HUES6 (cell line): ENCODE results near the gene DST.

Source experiments
- H3K27ac ChIP-seq: 2 replicates; pipeline ENCODE4 v1.7.0; 2013; ENCODE audit warnings: low read depth, mild to moderate bottlenecking, low read length, inconsistent platforms
- H3K27me3 ChIP-seq: 2 replicates; pipeline ENCODE4 v1.6.1; 2013; ENCODE audit warnings: low read length; ENCODE audit not compliant: control insufficient read depth, insufficient read depth
- H3K36me3 ChIP-seq: 2 replicates; pipeline ENCODE4 v1.6.1; 2013; ENCODE audit warnings: low read length; ENCODE audit not compliant: control insufficient read depth, insufficient read depth
- H3K4me1 ChIP-seq: 2 replicates; pipeline ENCODE4 v1.6.1; 2013; ENCODE audit warnings: low read length; ENCODE audit not compliant: control insufficient read depth, insufficient read depth
- H3K4me3 ChIP-seq: 2 replicates; pipeline ENCODE4 v1.5.1; 2013; ENCODE audit warnings: low read depth, low read length
- H3K9ac ChIP-seq: one replicate; pipeline ENCODE4 v1.6.1; 2013; ENCODE audit warnings: mild to moderate bottlenecking, low read length
- H3K9me3 ChIP-seq: 2 replicates; pipeline ENCODE4 v1.6.1; 2013; ENCODE audit warnings: low read depth, low read length; ENCODE audit not compliant: control insufficient read depth, insufficient read depth

DST gene

DNA sequence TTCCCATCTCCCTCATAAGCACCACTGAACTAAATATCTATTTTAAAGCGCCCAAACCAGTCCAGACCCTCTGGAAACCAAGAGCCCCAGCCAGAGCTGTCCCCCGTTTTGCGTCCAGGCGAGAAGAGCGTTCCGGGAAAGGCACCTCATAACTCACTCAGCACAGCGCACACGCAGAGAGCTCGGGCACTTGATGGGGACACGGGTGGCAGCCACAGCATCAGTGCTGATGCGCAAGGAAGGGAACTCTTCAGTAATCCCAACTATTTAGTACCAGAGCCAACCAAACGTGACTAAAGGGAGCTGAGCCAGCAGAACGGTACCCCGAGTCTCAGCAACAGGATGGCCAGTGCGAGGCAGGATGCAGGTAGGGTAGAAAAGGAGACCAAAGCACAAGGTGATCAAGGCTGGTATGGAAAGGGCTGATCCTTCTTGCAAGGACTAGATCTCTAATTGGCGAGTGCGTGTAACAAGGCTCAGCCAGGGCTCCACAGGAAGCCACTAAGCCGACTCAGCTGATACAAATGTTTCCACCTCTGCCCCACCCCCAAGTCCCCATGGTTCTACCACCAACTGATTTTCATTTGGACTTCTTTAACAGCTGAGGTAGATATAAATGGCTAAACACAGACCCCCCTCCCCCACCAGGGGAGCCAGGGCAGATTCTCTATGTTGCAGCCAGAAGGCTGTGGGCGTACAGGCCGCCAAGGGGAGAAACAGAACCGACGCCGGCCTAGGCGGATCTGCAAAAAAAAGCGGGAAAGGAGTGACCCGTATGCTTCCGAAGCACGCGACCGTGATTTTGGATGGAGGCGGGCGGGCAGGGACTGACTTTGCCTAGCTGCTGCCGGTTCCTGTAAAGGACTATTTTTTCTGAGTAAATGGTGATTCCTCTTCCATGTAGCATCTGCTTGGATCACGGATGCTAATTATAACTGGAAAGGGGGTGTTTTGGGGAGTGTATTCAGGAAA, 211.8 kb downstream of the DST start:
- H3K27ac ChIP-seq = no peak overlapping the region
- no peak overlapping the region for H3K4me3 ChIP-seq
- H3K9me3 ChIP-seq = peaks cover 6% of the 10 kb centered on the region
- no peak overlapping the region for H3K9ac ChIP-seq
- no peaks in the 10 kb centered on the region for H3K36me3 ChIP-seq
- no peaks in the 10 kb centered on the region for H3K27me3 ChIP-seq
- H3K4me1 ChIP-seq = no peaks in the 10 kb centered on the region

DNA sequence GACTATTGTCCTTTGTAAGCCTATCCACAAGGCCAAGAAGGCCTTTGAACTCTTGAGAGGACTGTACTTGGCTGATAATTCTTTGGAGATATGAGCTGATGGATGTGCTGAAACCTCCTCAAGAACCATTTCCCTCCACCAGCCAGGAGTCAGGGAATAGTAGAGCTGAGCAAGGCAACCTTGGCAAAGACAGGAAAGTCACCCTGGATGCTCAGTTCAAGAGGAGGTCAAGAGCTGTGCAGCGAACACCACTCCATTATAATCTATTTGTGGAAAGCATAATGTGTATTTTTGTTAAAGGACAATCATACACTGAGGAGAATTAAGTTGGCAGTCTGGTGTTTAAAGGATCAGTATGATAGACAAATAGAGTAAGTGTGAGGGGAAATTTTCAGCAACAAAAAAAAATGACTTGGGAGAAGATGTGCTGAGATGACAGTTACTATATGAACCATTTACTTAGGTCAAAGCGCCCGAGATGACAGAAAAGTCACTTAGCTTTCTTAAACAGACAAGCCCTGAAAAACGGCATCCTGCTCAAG, 218.1 kb downstream of the DST start:
- no peaks in the 10 kb centered on the region for H3K9me3 ChIP-seq
- no peaks in the 10 kb centered on the region for H3K36me3 ChIP-seq
- no peaks in the 10 kb centered on the region for H3K27me3 ChIP-seq
- H3K4me1 ChIP-seq = no peaks in the 10 kb centered on the region
- no peak overlapping the region for H3K27ac ChIP-seq
- H3K4me3 ChIP-seq = no peak overlapping the region
- no peak overlapping the region for H3K9ac ChIP-seq

DNA sequence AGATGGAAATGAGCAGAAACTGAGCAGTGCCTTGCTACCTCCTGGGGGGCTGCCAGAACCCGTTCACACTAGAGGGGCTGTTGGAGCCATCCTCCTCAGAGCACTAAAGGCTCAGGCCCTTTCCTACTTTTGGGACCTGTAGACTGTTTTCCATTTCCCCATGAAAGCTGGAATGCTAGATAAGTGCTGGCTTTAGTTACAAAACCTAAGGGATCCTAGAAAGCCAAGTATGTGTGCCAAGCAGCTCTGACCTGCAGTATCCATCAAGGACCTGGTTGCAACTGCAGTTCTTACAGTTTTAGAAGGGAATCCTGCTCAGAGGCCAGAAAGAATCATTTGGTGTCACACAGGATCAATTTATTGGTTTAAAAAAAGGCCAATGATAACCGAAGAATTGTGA, 218.6 kb downstream of the DST start:
- Histone ChIP-seq H3K27me3 (no peaks in the 10 kb centered on the region), H3K9ac (no peak overlapping the region), H3K4me3 (no peak overlapping the region), H3K9me3 (no peaks in the 10 kb centered on the region), H3K27ac (no peak overlapping the region), H3K4me1 (no peaks in the 10 kb centered on the region), H3K36me3 (no peaks in the 10 kb centered on the region)

DNA sequence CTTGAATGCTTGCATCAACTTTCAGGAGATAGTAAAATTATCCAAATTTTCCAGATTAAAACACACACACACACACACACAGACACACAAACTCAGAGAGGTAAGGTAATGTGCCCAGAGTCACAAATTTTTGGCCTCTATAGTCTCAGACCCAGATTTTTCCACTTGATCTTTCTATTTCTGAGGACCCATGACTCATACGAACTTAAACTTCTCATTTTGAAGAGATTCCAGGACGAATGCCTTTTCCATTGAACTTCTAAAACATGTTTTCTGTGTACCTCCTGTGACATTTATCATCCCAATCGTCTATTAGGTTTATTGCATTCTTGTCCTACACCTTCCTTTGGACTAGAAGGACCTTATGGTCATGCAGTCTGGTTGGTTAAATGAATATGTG, 222.4 kb downstream of the DST start:
- Histone ChIP-seq H3K9ac (no peak overlapping the region), H3K36me3 (no peaks in the 10 kb centered on the region), H3K27ac (no peak overlapping the region), H3K9me3 (no peaks in the 10 kb centered on the region), H3K27me3 (no peaks in the 10 kb centered on the region), H3K4me1 (no peaks in the 10 kb centered on the region), H3K4me3 (no peak overlapping the region)

DNA sequence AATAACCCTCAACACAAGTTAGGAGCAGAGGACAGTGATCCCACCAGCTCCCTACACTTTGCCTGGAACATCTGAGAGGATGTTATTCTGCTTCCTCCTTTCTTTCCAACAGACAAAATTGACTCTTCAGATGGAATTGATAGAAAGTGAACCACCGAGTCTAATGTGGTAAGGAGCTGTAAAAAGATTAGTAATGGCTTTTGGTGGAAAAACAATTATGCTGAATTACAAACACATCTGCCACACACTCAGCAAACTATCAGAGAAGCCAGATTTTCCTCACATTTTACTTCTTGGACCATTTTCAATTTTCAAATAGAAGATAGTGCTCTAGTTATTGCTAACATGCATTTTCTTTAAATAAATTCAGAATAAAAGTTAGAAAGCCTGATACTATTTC, 223.5 kb downstream of the DST start:
- no peaks in the 10 kb centered on the region for H3K4me1 ChIP-seq

DNA sequence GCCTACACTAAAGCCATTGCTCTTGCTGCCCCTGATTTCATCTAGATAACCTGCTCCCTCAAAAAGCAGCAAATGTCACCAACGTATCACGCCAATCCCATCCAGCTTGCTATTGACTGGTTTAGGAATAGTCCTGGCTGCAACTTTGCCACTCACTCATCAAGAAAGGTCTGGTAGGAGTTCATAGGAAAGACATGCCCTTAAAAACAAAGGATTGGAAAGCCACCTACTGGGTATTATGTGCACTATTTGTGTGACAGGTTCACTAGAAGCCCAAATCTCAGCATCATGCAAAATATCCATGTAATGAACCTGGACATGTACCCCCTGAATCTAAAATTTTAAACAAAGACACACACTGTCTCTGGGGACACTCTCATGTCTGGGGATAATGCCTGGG, 224.9 kb downstream of the DST start:
- no peaks in the 10 kb centered on the region for H3K9me3 ChIP-seq
- H3K36me3 ChIP-seq = no peaks in the 10 kb centered on the region
- no peaks in the 10 kb centered on the region for H3K4me1 ChIP-seq
- no peaks in the 10 kb centered on the region for H3K27me3 ChIP-seq
- no peak overlapping the region for H3K27ac ChIP-seq
- no peak overlapping the region for H3K9ac ChIP-seq
- H3K4me3 ChIP-seq = no peak overlapping the region

More for the DNA sequence above, 223.5 kb downstream of the DST start:
- Histone ChIP-seq H3K36me3 (no peaks in the 10 kb centered on the region), H3K9me3 (no peaks in the 10 kb centered on the region), H3K27me3 (no peaks in the 10 kb centered on the region), H3K27ac (no peak overlapping the region), H3K4me3 (no peak overlapping the region), H3K9ac (no peak overlapping the region)

DNA sequence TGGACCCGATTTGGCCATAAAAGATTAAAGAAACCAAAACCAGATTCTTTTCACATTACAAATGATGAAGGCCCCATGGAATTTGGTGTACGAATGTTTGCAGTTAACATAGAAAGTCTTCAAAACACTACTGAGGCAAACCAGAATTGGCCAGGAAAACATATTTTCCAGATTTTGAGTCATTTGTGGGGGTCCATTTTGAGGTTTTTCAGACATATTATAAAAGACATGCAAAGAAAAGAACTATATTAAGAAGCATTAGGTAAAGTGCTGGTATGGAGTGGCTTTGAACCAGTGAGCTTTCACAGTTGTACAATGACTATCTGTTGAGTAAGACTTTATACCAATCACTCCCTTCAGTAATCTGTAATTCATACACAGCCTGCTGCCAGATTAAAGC, 226.4 kb downstream of the DST start:
- H3K27ac ChIP-seq = no peak overlapping the region
- no peak overlapping the region for H3K4me3 ChIP-seq
- no peaks in the 10 kb centered on the region for H3K36me3 ChIP-seq
- no peak overlapping the region for H3K9ac ChIP-seq
- no peaks in the 10 kb centered on the region for H3K4me1 ChIP-seq
- no peaks in the 10 kb centered on the region for H3K27me3 ChIP-seq
- H3K9me3 ChIP-seq = no peaks in the 10 kb centered on the region

DNA sequence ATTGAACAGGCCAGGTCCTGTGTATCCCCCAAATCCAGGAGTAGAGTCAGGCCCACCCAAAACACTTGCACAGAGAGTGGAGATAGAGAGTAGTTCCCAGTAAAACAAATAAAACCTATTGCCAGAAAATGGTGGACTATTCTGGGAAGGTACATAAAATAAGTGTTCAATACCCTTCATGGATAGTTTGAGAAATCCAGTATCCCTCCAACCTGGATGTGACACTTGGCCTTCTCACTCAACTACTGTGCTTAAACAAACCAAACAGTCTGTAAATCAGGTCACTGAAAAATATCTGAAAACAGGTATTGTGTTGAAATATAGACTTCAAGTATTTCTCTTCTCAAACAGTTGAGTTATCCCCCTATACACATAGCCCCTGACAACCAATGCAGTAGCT, 233.7 kb downstream of the DST start:
- H3K9me3 ChIP-seq = no peaks in the 10 kb centered on the region
- no peaks in the 10 kb centered on the region for H3K4me1 ChIP-seq
- no peak overlapping the region for H3K27ac ChIP-seq
- no peak overlapping the region for H3K4me3 ChIP-seq
- H3K27me3 ChIP-seq = no peaks in the 10 kb centered on the region
- no peaks in the 10 kb centered on the region for H3K36me3 ChIP-seq
- no peak overlapping the region for H3K9ac ChIP-seq
